Measurements from ENCODE around the gene TAF4. TPM values are rescaled to one million over a fixed set of nuclear protein-coding genes. Genes with fewer than 3 reads are reported as not detected.

TAF4 gene
- total and polyA plus RNA-seq, 2 of the 13 experiments (the other 11 are each of a cell fraction or from before 2014, with no cell fraction given) = 5.9 to 12.0 TPM

- no peak overlapping the region for H3K27ac ChIP-seq (ENCODE audit: extremely low read length, insufficient read depth, low read length)
- no peak for FAIRE-seq
- peak; percentile 17; the same call in 2 of the 3 replicates for ATAC-seq
- H3K4me1 ChIP-seq (ENCODE audit: insufficient read depth, low read length) = no peaks in the 10 kb centered on the region
- no peak overlapping the region for H3K9ac ChIP-seq (ENCODE audit: insufficient read depth, low read depth, low read length)
- no peak overlapping the region for H2AFZ ChIP-seq (ENCODE audit: low read length)
- no peak for DNase-seq (ENCODE audit: low spot score)
- intact Hi-C loops (cut with micrococcal nuclease; ENCODE audit: unreplicated experiment) = no loop called here
- peaks cover 5% of the 10 kb centered on the region; the same call in 1 of the 2 replicates for H4K20me1 ChIP-seq (ENCODE audit: insufficient read depth, low read length)
- no peaks in the 10 kb centered on the region for H3K79me2 ChIP-seq (ENCODE audit: insufficient read depth, low read length)
- TF ChIP-seq CTCF (CRISPR knock-in tag; IDR thresholded peaks at IDR 0.05) (peak; percentile 24; the same call in 1 of the 2 replicates), ZNF687 (CRISPR knock-in tag; IDR thresholded peaks at IDR 0.05) (no peak), RBM22 (optimal IDR thresholded peaks at IDR 0.05; ENCODE audit: low read length) (peak; percentile 66), ZBTB38 (CRISPR knock-in tag; IDR thresholded peaks at IDR 0.05) (peak; percentile 38; the same call in 1 of the 2 replicates), ZNF329 (CRISPR knock-in tag; IDR thresholded peaks at IDR 0.05; ENCODE audit: low read depth) (no peak)
- in situ Hi-C loops (cut with HindIII; ENCODE audit: extremely low pct_ligation_motif_present, low pct_unique_long_range_greater_than_20kb) = no loop called here
- BruUV-seq (replicated peaks) = no TSS peak
- H3K27me3 ChIP-seq (ENCODE audit: control insufficient read depth in 1 of 2, insufficient read depth in 2 of 2, low read length in 2 of 2) = no peaks in the 10 kb centered on the region
- H3K4me2 ChIP-seq (ENCODE audit: low read depth, low read length) = no peak overlapping the region
- POLR2A ChIA-PET = no interaction called here
- H3K36me3 ChIP-seq (replicated peaks in 1 of 2; ENCODE audit: control insufficient read depth in 1 of 2, insufficient read depth in 2 of 2, low read length in 2 of 2) = peaks cover 31 to 51% of the 10 kb centered on the region in 2 experiments
- no peaks in the 10 kb centered on the region for H3K9me3 ChIP-seq (ENCODE audit: low read length)
- 95% methylated on average over 23 of the region's 25 CpGs for WGBS (ENCODE audit: low lambda C conversion rate)
- CTCF ChIA-PET (ENCODE audit: low intra/inter-chr PET ratio, low total read pairs) = no interaction called here
- H3K4me3 ChIP-seq (replicated peaks in 1 of 3; ENCODE audit: insufficient read depth in 1 of 3, low read depth in 2 of 3, low read length in 3 of 3) = no peak overlapping the region
Measured at GRCh38 chr20:61973515-61974356, 91.9 kb downstream of the TAF4 start.

All from HepG2 (cell line).